ENCODE measurements around the gene SEMA6C. TPM values are rescaled to one million over a fixed set of nuclear protein-coding genes. Genes with fewer than 3 reads are reported as not detected.

SEMA6C gene
- total RNA-seq, 1 experiment from 2014 or later = 2.8 TPM

GRCh38 chr1:151175863-151176262, 29.4 kb upstream of the SEMA6C start, which contains the start of gene TMOD4:
Gene TMOD4, minus strand, starts transcription at chr1:151175981. Its CDS starts 1,106 bp downstream, at chr1:151174875.
- peak; percentile 57 to 67 for TF ChIP-seq CTCF (IDR thresholded peaks at IDR 0.05; ENCODE audit: insufficient read depth in 1 of 2, low read depth in 1 of 2, low read length in 1 of 2, severe bottlenecking in 1 of 2, unreplicated experiment in 1 of 2)
- H3K9me3 Mint-ChIP-seq (ENCODE audit: unreplicated experiment) = no peaks in the 10 kb centered on the region
- no peak within 1 kb of the TSS for H3K4me3 Mint-ChIP-seq (ENCODE audit: unreplicated experiment)
- H3K36me3 ChIP-seq (ENCODE audit: control insufficient read depth, insufficient read depth, low read length) = peaks cover 2% of the 10 kb centered on the region; the same call in 1 of the 2 replicates
- CTCF ChIA-PET = interaction anchor here (0.9 to 1.0 kb wide), 2 partner anchors 14 to 76 kb away, joined by 3 to 4 read pairs; partner anchors contain the start of gene VPS72
- peak in 1 of 2 experiments; percentile 13 for DNase-seq
- H3K4me1 ChIP-seq = no peaks in the 10 kb centered on the region
- intact Hi-C loops (cut with micrococcal nuclease; ENCODE audit: unreplicated experiment) = no loop called here
- H3K27ac Mint-ChIP-seq (ENCODE audit: unreplicated experiment) = no peak within 1 kb of the TSS
- H3K4me1 Mint-ChIP-seq (ENCODE audit: low read depth, unreplicated experiment) = no peaks in the 10 kb centered on the region
- no peaks in the 10 kb centered on the region for H3K27me3 Mint-ChIP-seq (ENCODE audit: insufficient read depth, unreplicated experiment)
- POLR2A ChIA-PET = no interaction called here
- H3K27me3 ChIP-seq (replicated peaks; ENCODE audit: control insufficient read depth, insufficient read depth, low read length) = no peaks in the 10 kb centered on the region
- no peak within 1 kb of the TSS for H3K4me3 ChIP-seq (ENCODE audit: low read depth, low read length)
- no peaks in the 10 kb centered on the region for H3K9me3 ChIP-seq
- H3K36me3 Mint-ChIP-seq (ENCODE audit: insufficient read depth, unreplicated experiment) = peaks cover 34% of the 10 kb centered on the region
- no TSS peak for BruUV-seq (replicated peaks)

- H3K27ac Mint-ChIP-seq (ENCODE audit: unreplicated experiment) = no peak overlapping the region
- Histone ChIP-seq H3K4me3 (ENCODE audit: low read depth, low read length) (no peak overlapping the region), H3K27me3 (replicated peaks; ENCODE audit: control insufficient read depth, insufficient read depth, low read length) (no peaks in the 10 kb centered on the region), H3K36me3 (ENCODE audit: control insufficient read depth, insufficient read depth, low read length) (peaks cover 2% of the 10 kb centered on the region; the same call in 1 of the 2 replicates), H3K9me3 (no peaks in the 10 kb centered on the region), H3K4me1 (no peaks in the 10 kb centered on the region)
- TF ChIP-seq CTCF (IDR thresholded peaks at IDR 0.05; ENCODE audit: insufficient read depth in 1 of 2, low read depth in 1 of 2, low read length in 1 of 2, severe bottlenecking in 1 of 2, unreplicated experiment in 1 of 2) = no peak
- H3K27me3 Mint-ChIP-seq (ENCODE audit: insufficient read depth, unreplicated experiment) = no peaks in the 10 kb centered on the region
- ChIA-PET CTCF (interaction anchor here (0.9 kb wide), 1 partner anchor 14 kb away, joined by 3 read pairs; the partner anchor contains the start of gene VPS72), POLR2A (no interaction called here)
- H3K36me3 Mint-ChIP-seq (ENCODE audit: insufficient read depth, unreplicated experiment) = peaks cover 34% of the 10 kb centered on the region
- BruUV-seq (replicated peaks) = no TSS peak
- intact Hi-C loops (cut with micrococcal nuclease; ENCODE audit: unreplicated experiment) = no loop called here
- H3K4me3 Mint-ChIP-seq (ENCODE audit: unreplicated experiment) = no peak overlapping the region
- no peaks in the 10 kb centered on the region for H3K9me3 Mint-ChIP-seq (ENCODE audit: unreplicated experiment)
- no peak for DNase-seq
- H3K4me1 Mint-ChIP-seq (ENCODE audit: low read depth, unreplicated experiment) = no peaks in the 10 kb centered on the region
These were observed 28.8 kb upstream of the SEMA6C start for GRCh38 chr1:151175041-151175741.

GRCh38 chr1:151171190-151171589, 24.8 kb upstream of the SEMA6C start:
- Mint-ChIP-seq H3K27me3 (ENCODE audit: insufficient read depth, unreplicated experiment) (no peaks in the 10 kb centered on the region), H3K4me1 (ENCODE audit: low read depth, unreplicated experiment) (no peaks in the 10 kb centered on the region), H3K4me3 (ENCODE audit: unreplicated experiment) (no peak overlapping the region), H3K9me3 (ENCODE audit: unreplicated experiment) (no peaks in the 10 kb centered on the region), H3K36me3 (ENCODE audit: insufficient read depth, unreplicated experiment) (peaks cover 54% of the 10 kb centered on the region), H3K27ac (ENCODE audit: unreplicated experiment) (no peak overlapping the region)
- no peaks in the 10 kb centered on the region for H3K9me3 ChIP-seq
- no peak for DNase-seq
- no peak for TF ChIP-seq CTCF (IDR thresholded peaks at IDR 0.05; ENCODE audit: insufficient read depth in 1 of 2, low read depth in 1 of 2, low read length in 1 of 2, severe bottlenecking in 1 of 2, unreplicated experiment in 1 of 2)
- ChIA-PET CTCF (interaction anchor here (1.3 kb wide), 1 partner anchor 80 kb away, joined by 4 read pairs; no protein-coding TSS in a partner anchor), POLR2A (interaction anchor here (1.4 kb wide), 1 partner anchor 19 kb away, joined by 5 read pairs; the partner anchor contains the start of gene VPS72)
- H3K36me3 ChIP-seq (ENCODE audit: control insufficient read depth, insufficient read depth, low read length) = peaks cover 1% of the 10 kb centered on the region; the same call in 1 of the 2 replicates
- intact Hi-C loops (cut with micrococcal nuclease; ENCODE audit: unreplicated experiment) = no loop called here
- no peaks in the 10 kb centered on the region for H3K4me1 ChIP-seq
- no TSS peak for BruUV-seq (replicated peaks)
- H3K4me3 ChIP-seq (ENCODE audit: low read depth, low read length) = no peak overlapping the region
- no peaks in the 10 kb centered on the region for H3K27me3 ChIP-seq (replicated peaks; ENCODE audit: control insufficient read depth, insufficient read depth, low read length)
